AG04450 (cell line): ENCODE data around the gene PAX9. TPM values are rescaled to one million over a fixed set of nuclear protein-coding genes. Genes with fewer than 3 reads are reported as not detected.

Experiments used
- CTCF ChIA-PET: fragments of 300-600, 350-600 bp; formaldehyde crosslinking; extraction: SDS; loops from one replicate; lab custom pipeline; 2022; ENCODE audit warnings: antibody characterized with exemption, inconsistent platforms; lab: Charles Lee
- POLR2A ChIA-PET: fragments of 350-600 bp; formaldehyde crosslinking; extraction: SDS; loops from one replicate; lab custom pipeline; 2021; ENCODE audit warnings: antibody characterized with exemption, inconsistent platforms; lab: Yijun Ruan, JAX
- DNase-seq: peaks from one replicate; pipeline ENCODE4 v3.0.0-alpha.2; 2011; ENCODE audit warnings: low read depth, low spot score
- H3K27ac ChIP-seq: one replicate; pipeline ENCODE4 v1.5.1; 2012; ENCODE audit warnings: low read depth, low read length, control low read depth
- H3K27me3 ChIP-seq: one replicate; pipeline ENCODE4 v1.6.0; 2012; ENCODE audit warnings: low read length; ENCODE audit not compliant: control insufficient read depth, insufficient read depth
- H3K4me3 ChIP-seq: 2 replicates; pipeline ENCODE4 v1.5.1; 2011; ENCODE audit warnings: mild to moderate bottlenecking, low read depth, low read length, control low read depth
- H3K9me3 ChIP-seq: 2 replicates; pipeline ENCODE4 v1.5.1; 2012; ENCODE audit warnings: low read length; ENCODE audit not compliant: control insufficient read depth, insufficient read depth
- polyA plus RNA-seq: library from polyadenylated mRNA; depleted of rRNA; stranded (reverse); fragments of >200 nt; gene quantifications from 2 replicates; pipeline ENCODE4 v1.2.3, GENCODE V29; 2011
- TF ChIP-seq, protein P1 (sequence below): IDR thresholded peaks from 2 replicates; pipeline ENCODE4 v1.5.1; 2011; ENCODE audit warnings: low read depth, low read length, control low read depth, inconsistent platforms

Gene PAX9
- polyA plus RNA-seq, 1 experiment: not detected

DNA sequence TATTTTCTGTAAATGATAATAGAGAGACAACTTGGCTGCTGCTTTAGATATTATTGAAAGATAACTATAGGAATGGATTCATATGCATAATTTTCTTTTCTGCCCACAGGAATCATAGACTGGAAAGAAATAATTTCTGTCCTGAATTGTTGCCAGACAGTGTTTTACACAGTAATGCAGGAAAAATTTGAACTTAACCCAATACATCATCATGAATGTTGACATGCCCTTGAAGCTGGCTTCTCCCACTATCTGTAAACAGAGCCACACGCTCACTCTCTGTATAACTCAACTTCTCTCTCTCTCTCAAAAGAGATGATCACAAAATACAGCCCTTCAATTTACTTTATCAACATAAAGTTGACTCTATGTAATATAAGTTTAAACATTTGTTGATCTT is 56.6 kb downstream of the PAX9 start:
- POLR2A ChIA-PET: no interaction called here
- Histone ChIP-seq H3K4me3 (no peak overlapping the region), H3K27ac (no peak overlapping the region), H3K27me3 (no peaks in the 10 kb centered on the region), H3K9me3 (no peaks in the 10 kb centered on the region)
- TF ChIP-seq, protein P1, sequence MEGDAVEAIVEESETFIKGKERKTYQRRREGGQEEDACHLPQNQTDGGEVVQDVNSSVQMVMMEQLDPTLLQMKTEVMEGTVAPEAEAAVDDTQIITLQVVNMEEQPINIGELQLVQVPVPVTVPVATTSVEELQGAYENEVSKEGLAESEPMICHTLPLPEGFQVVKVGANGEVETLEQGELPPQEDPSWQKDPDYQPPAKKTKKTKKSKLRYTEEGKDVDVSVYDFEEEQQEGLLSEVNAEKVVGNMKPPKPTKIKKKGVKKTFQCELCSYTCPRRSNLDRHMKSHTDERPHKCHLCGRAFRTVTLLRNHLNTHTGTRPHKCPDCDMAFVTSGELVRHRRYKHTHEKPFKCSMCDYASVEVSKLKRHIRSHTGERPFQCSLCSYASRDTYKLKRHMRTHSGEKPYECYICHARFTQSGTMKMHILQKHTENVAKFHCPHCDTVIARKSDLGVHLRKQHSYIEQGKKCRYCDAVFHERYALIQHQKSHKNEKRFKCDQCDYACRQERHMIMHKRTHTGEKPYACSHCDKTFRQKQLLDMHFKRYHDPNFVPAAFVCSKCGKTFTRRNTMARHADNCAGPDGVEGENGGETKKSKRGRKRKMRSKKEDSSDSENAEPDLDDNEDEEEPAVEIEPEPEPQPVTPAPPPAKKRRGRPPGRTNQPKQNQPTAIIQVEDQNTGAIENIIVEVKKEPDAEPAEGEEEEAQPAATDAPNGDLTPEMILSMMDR: no peak
- no peak for DNase-seq
- CTCF ChIA-PET: interaction anchor here (1.1 to 2.0 kb wide), 2 partner anchors 30 to 432 kb away, joined by 3 to 6 read pairs; no protein-coding TSS in a partner anchor

GRCh38 chr14:36719823-36720222 is 58.2 kb downstream of the PAX9 start:
- Histone ChIP-seq H3K9me3 (no peaks in the 10 kb centered on the region), H3K27me3 (no peaks in the 10 kb centered on the region), H3K27ac (no peak overlapping the region), H3K4me3 (no peak overlapping the region)
- no peak for DNase-seq
- POLR2A ChIA-PET: no interaction called here
- CTCF ChIA-PET: no interaction called here
- TF ChIP-seq, protein P1: no peak

DNA sequence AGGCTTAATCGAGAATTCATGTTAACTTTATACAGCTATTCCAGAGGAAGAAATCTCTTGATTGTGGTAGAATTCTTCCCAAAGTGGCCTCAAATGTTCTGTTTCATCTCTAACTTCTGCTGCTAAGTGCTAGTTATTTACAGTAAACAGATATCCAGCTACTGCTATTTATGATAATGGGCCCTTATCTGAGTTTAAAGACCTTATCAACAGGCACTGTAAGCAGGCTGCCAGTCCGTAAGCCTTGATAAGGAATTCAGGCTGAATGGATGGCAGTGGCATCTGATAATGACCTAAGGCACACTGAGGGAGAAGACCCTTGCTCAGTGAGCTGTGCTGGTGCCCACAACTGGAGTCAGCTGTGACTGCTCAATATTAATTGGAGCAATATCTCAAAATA is 59.0 kb downstream of the PAX9 start:
- TF ChIP-seq, protein P1: no peak
- H3K4me3 ChIP-seq: no peak overlapping the region
- no peaks in the 10 kb centered on the region for H3K27me3 ChIP-seq
- no peak overlapping the region for H3K27ac ChIP-seq
- no peak for DNase-seq
- H3K9me3 ChIP-seq: no peaks in the 10 kb centered on the region
- ChIA-PET POLR2A (no interaction called here), CTCF (no interaction called here)

DNA sequence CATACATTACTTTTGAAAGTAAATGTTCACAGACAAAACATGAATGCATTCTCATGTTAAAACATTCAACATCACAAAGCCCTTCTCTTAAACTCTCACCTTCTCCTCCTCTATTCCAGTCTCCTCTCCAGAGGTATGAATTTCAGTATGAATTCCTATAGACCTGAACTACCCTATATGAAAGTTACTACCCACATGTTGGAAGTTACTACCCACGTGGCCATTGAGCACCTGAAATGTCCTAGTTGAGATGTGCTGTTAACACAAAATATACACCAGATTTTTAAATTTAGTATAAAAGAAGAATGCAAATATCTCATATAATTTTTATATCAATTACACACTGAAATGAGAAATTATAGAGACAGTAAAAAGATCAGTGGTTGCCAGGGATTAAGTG is 60.2 kb downstream of the PAX9 start:
- H3K4me3 ChIP-seq: no peak overlapping the region
- H3K27ac ChIP-seq: no peak overlapping the region
- no peak for DNase-seq
- H3K27me3 ChIP-seq: no peaks in the 10 kb centered on the region
- ChIA-PET CTCF (no interaction called here), POLR2A (no interaction called here)
- TF ChIP-seq, protein P1: no peak
- no peaks in the 10 kb centered on the region for H3K9me3 ChIP-seq

DNA sequence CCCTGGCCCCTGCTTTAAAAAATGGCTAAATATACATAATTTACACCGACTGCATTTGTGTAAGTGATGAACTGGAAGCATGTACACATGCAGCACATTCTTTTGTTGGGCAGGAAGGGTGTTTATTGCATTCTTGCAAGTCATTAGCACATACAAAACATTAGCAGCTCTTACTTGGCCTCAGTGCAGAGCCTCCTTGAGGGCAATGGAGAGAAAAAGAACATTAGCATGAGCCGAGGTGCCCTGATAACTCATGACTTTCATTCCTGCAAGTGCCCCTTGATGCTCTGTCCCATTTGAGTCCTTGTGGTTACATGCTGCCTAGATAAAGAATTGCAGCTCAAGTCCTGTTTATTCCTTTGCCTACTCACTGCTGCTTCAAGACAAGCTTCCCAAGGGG is 61.9 kb downstream of the PAX9 start:
- Histone ChIP-seq H3K4me3 (no peak overlapping the region), H3K9me3 (no peaks in the 10 kb centered on the region), H3K27ac (no peak overlapping the region), H3K27me3 (no peaks in the 10 kb centered on the region)
- POLR2A ChIA-PET: no interaction called here
- TF ChIP-seq, protein P1: no peak
- CTCF ChIA-PET: no interaction called here
- DNase-seq: no peak
